ENCODE data around the gene HOMER3.

GRCh38 chr19:18954094-18954493 is 13.1 kb upstream of the HOMER3 start:
- no peak for TF ChIP-seq CTCF (conservative IDR thresholded peaks at IDR 0.05 in 1 of 2, IDR thresholded peaks at IDR 0.05 in 1 of 2; ENCODE audit: low read depth in 1 of 2, low read length in 2 of 2)
- no peak for TF ChIP-seq EZH2 (IDR thresholded peaks at IDR 0.05; ENCODE audit: low read length, missing control alignments)
